ENCODE data around the gene CCDC51.

The CCDC51 gene

DNA sequence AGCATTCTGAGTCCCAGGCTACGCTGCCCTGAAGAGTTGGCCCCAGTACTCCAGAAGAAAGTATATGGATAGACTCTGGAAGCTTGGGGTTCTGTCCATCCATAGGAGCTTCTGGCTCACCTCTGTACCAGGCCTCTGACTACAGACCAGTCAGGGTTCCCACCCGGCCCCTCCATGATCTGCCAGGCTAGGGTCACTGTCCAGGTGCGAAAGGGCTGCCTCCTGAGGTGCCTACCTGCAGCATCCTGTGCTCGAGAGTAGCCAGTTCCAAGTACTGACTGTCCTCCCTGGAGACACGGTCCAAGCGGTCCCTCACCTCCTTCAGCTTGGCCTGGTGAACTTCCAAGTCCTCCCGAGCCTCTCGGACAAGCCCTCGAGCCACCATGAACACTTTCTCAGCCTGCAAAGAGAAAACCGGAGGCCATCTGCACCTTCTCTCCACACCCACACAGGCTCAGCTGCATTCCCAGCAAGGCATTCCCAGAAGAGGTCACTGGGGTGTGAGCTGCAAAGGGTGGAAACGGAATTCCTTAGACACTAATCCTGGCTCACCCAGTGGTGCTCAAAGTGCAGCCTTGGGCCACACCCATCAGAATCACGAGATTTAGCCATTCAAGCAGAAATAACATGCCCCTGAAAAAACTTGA is 6.3 kb downstream of the CCDC51 start:
- no peak for DNase-seq (ENCODE audit: low read depth)

GRCh38 chr3:48432411-48433371 is 7.2 kb downstream of the CCDC51 start:
- DNase-seq (ENCODE audit: low read depth): no peak

GRCh38 chr3:48431224-48432029 is 8.5 kb downstream of the CCDC51 start:
- no peak for DNase-seq (ENCODE audit: low read depth)

- DNase-seq (ENCODE audit: low read depth): no peak
These were observed 9.2 kb downstream of the CCDC51 start for GRCh38 chr3:48430708-48431101.

DNA sequence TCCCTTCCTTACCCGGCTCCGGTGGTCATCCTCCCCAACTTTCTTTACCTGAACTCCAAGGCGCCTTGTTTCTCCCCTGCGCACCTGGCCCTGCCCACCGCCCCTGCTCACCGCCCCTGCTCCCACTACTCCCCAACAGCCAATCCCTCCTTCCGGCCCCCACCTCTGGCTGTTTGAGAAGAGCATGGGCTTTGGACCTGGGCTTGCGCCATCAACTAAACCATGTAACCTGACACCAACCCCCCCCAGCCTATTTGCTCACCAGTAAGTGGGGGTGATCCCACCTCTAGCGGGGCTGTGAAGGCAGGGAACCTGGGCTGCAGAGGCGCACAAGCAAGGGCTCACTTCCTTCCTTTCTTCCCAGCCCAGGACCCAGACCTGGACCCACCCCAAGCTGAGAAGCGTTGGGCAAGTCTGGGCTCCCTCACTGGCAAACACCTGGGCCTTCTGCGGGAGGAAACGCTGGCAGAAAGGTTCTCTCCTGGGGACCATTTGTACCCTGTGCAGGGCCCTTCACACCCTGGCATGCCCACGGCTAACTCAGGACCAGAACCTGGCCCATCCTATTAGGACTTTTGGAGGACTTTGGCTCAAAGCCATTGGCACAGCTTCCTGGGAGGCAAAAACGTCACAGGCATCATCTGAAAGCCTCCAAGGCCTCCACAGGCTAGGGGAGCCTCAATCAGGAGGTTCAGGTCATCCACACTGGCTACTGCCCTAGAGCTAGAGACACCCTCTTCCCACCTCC is 9.8 kb downstream of the CCDC51 start, which contains the start of gene PLXNB1:
TSS of gene PLXNB1 (minus strand) at position 127 of the 748 bp plus-strand sequence. CDS start 5,475 bp downstream, outside the sequence.
- DNase-seq (ENCODE audit: low read depth): no peak

DNA sequence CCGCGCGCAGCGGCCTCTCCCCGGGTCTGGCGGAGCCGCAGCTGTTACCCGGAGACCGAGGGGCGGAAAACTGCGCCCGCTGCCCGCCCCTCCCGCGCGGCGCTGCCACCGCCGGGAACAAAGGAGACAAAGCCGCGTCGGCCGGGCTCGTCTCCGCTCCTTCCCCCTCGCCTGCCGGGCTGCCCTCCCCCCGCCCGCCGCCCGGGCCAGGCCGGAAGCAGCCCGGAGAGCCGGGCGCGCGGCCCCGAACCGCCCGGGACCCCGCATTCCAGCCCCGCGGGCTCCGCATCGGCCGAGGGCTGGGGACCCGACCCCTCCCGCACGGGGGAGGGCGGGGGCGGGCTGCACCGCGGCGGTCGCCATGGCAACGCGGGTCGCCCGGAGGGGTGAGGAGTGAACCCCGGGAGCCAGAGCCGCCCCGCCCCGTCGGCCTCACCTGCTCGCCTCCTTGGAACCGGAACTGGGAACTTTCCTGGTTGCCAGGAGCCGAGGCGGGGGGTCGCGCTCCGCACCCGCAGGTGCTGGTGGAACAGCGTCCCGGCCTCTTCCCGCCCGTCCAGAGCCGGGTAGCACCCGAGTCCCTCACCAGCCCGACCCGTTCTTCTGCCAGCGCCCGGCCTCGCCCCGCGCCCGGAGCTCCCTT is 10.5 kb downstream of the CCDC51 start:
- DNase-seq (ENCODE audit: low read depth): peak; percentile 57

DNA sequence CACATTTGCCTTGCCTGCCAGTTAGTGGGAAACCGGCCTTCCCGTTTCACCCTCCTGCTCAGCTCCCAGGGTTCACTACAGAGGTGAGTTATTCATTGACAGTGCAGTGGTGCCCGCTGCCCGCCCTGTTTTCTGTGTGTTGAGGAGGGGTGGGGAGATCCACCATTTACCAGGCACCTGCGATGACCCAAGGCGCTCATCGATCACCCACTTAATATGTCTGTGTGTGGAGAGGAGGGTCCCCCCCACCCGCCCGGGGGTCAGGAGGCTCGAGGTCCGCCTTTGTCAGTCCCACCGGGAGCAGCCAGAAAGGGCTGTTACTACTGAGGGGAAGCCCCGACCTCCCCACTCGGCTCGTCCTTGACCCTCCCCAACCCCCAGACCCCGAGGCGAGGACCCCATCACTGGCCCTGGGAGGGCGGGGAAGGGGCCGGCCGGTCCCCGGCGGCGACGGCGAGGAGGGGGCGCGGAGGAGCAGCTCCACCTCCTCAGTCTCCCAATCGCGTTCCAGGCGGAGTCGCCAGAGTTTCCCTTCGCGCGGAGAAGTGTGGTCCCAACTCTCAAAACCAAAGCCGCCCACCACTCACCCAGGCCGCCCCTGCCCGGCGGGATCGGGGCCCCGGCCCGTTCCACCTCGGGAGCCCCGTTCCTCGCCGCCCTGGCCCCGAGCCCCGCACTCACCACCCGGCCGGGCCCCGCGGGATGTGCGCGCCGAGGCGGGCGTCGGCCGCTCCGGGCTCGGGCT is 11.2 kb downstream of the CCDC51 start:
- no peak for DNase-seq (ENCODE audit: low read depth)

- no peak for DNase-seq (ENCODE audit: low read depth)
These were observed 11.8 kb downstream of the CCDC51 start for GRCh38 chr3:48428088-48428571.

GRCh38 chr3:48427630-48427962 is 12.3 kb downstream of the CCDC51 start:
- no peak for DNase-seq (ENCODE audit: low read depth)

DNA sequence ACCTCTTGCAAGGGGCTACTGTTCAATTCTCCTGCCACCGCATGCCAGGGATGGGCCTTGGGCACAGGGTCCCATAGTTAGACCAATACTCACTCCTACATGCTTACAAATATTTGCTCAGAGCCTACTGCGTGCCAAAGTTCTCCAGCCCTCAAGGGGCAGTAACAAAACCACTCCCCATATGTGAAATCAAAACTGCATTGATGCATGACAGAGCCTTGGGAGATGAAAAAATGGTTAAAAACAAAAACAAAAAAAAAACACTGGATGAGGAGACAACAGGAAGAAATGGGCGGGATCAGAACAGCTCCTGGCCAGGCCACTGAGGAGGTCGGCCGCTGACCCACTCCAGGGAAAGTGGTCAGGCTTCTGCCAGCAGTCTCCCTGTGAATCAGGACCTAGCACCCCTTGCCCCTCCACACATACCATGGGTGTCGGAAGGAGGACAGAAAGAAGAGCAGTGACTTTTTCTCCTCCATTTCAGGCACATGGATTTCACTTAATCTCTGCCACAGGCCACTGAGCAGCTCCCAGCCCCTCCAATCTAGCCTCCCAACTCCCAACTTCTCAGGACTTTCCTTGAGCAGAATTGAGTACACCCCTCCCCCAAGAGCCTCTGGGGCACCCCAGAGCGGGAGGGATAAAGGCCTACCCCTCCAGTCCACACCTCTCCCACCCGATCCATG is 12.8 kb downstream of the CCDC51 start:
- DNase-seq (ENCODE audit: low read depth): no peak

DNA sequence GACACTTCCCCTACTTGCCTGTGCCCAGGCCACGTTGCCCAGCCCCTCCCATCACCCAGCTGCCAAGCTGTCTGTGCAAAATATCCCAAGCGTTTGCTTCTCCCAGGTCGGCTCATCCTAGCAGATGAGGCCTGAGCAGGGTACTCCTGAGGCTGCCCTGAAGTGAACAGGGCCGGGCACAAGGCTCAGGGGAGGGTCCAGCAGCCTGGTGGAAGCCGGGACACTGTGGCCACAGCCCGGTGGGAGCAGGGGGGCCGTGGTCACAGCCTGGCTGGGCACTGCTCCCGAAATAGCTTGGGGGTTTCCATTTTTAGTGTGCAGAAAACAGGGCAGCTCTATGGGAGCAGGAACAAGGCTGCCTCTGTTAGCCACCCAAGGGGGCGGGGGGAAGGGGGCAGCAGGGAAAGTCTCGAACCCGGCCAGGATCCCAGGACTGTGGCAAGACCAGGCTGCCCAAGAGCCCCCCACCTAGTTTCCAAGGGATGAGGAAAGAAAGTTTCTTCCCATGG is 13.5 kb downstream of the CCDC51 start:
- DNase-seq (ENCODE audit: low read depth): no peak

GRCh38 chr3:48425281-48425812 is 14.6 kb downstream of the CCDC51 start:
- DNase-seq (ENCODE audit: low read depth): no peak

GRCh38 chr3:48423883-48424695 is 15.8 kb downstream of the CCDC51 start:
- no peak for DNase-seq (ENCODE audit: low read depth)

DNA sequence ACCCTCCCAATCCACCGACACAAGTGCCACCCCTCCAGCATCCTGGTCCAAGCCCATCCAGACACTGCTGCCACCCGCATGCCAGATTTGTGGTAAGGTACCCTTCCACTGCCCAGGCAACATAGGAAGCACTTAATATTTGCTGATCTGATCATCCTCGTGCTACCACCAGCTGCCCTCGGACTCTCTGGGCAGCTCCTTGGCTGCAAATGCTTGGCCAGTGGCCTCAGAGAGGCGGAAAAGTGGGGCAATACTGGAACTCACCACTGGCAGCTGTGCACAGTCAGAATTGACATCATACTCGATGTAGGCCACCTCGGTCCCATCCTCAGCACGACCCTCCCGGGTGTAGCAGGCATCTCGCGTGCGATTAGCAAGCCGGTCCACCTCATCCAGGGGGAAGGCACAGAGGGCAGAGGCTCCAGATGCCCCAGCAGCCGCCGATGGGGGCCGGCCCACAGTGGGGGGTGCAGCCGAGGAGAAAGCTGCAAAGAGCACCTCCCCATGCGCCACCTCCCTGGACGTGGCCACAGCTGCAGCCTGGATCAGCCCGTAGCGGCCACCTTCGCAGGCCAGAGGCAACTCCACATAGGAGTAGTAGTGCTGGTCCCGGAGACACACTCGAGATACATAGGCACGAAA is 16.6 kb downstream of the CCDC51 start:
- no peak for DNase-seq (ENCODE audit: low read depth)

DNA sequence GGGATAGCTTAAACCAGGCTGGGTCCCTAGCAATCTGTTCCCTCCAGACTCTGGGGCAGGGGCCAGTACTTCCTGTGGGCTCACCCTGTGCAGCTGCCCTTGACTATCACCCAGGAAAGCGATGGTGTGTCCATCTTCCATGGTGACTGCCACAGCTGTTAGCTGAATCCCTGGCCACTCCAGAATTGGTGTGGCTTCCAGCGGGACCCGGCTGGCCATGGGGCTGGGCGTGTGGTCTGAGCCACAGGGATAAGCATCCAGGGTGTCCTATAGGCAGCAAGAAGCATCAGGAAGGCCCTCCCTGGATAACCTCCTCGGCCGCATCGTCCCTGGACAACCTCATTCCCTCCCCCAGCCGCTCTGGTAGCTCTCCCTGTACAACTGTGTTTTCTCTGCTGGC is 17.2 kb downstream of the CCDC51 start:
- no peak for DNase-seq (ENCODE audit: low read depth)

DNA sequence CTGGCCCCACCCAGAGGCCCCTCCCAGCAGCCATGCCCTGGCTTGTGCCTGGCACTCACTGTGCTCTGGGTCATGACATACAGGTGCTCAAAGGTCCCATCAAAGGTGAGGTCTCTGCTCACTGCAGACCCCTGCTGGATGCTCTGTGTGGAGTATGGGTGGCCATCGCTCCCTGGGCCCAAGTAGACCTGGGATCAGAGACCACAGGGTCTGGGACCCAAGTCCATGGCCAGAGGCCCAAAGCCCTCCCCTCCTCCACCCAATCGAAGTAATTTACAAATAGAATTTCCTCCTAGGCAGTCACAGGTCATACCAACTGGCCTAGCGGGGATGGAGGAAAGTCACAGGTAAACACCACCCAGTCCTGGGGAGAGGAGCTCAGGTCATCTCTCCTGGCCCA is 17.6 kb downstream of the CCDC51 start:
- no peak for DNase-seq (ENCODE audit: low read depth)

DNA sequence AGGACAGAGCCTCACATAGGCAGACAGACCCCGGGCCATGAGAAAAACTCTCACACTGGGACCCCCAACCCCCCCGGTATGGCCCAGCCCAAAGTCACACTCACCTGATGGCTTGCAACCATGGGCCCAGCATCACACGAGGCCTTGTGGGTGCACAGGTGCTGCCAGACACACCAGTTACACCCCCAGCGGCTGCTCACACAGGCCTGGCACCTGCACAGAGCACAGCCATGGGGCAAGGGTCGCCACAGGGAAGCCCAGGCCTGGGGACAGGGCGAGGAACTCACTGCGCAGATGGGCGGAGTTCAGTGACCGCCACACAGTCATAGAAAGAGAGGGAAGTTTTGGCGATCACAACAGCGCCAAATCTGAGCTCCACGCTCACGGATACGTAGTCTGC is 19.4 kb downstream of the CCDC51 start:
- no peak for DNase-seq (ENCODE audit: low read depth)

- no peak for DNase-seq (ENCODE audit: low read depth)
These were observed 20.3 kb downstream of the CCDC51 start for GRCh38 chr3:48419597-48419996.
